Spleen (tissue), 7 donors: ENCODE data around the gene STARD3NL.
"Not testable (repeated sequence)": the region's sequence is repeated elsewhere in the genome, so short reads cannot be mapped to it uniquely, and the experiment has no call there.

Source experiments
- POLR2A ChIP-seq, 3 donors: fragments of 450-650 bp; IDR thresholded peaks; one replicate each; pipeline ENCODE4 v1.5.1; 2017; ENCODE audit warnings: antibody characterized with exemption in 3 of 3, mild to moderate bottlenecking in 1 of 3
- TF ChIP-seq, protein P1 (sequence below), 11 experiments: fragments of 200-600 bp in 7 of 11; fragments of 450-650 bp in 4 of 11; sonication (generic) in 4 of 11; IDR thresholded peaks in 8 of 11; conservative IDR thresholded peaks in 3 of 11; 1 replicate in 7 of 11; 2 replicates in 4 of 11; pipeline versions ENCODE4 v1.4.0 to v1.8.0; 2016 to 2021; ENCODE audit warnings: antibody characterized with exemption in 11 of 11, inconsistent platforms in 4 of 11, mild to moderate bottlenecking in 1 of 11
- donor health status: DM: no; HTN: no; CAD: no; lungs with moderate emphysema.
- donor health status: DM: no; HTN: no; CAD: no.
- donor health status: DM: no; HTN: no; CAD: no.

DNA sequence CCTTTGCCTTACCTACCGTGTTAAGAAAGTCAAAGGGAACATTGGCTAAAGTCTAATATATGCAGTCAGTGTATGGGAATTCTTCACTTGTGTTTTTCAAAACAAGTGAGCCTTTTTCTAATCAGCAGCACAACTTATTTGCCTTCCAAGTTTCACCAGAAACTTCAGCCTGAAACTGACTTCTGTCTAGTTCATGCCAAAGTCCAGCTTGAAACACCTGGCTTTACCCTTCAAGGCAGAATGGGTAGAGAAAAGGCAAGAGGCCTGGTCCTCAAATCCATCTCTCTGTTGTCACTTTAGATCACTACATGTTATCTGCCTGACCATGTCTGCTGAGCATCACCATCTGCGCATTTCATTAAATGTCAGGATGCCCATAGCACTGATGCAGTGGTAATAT lies 92.4 kb downstream of the STARD3NL start:
- TF ChIP-seq, protein P1, sequence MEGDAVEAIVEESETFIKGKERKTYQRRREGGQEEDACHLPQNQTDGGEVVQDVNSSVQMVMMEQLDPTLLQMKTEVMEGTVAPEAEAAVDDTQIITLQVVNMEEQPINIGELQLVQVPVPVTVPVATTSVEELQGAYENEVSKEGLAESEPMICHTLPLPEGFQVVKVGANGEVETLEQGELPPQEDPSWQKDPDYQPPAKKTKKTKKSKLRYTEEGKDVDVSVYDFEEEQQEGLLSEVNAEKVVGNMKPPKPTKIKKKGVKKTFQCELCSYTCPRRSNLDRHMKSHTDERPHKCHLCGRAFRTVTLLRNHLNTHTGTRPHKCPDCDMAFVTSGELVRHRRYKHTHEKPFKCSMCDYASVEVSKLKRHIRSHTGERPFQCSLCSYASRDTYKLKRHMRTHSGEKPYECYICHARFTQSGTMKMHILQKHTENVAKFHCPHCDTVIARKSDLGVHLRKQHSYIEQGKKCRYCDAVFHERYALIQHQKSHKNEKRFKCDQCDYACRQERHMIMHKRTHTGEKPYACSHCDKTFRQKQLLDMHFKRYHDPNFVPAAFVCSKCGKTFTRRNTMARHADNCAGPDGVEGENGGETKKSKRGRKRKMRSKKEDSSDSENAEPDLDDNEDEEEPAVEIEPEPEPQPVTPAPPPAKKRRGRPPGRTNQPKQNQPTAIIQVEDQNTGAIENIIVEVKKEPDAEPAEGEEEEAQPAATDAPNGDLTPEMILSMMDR (IDR thresholded peaks at IDR 0.05 in 8 of 11, conservative IDR thresholded peaks at IDR 0.05 in 3 of 11), result not testable (repeated sequence)
- TF ChIP-seq POLR2A (IDR thresholded peaks at IDR 0.05), result not testable (repeated sequence)
